Hematopoietic multipotent progenitor cell treated with erythropoietin and hydrocortisone succinate and interleukin-3 and kit ligand, for 6 days (in vitro differentiated cells): ENCODE data around the gene ADNP.

ENCODE experiments used
- DNase-seq: peaks from one replicate; pipeline ENCODE4 v3.0.0-alpha.2; 2015

ADNP gene

DNA sequence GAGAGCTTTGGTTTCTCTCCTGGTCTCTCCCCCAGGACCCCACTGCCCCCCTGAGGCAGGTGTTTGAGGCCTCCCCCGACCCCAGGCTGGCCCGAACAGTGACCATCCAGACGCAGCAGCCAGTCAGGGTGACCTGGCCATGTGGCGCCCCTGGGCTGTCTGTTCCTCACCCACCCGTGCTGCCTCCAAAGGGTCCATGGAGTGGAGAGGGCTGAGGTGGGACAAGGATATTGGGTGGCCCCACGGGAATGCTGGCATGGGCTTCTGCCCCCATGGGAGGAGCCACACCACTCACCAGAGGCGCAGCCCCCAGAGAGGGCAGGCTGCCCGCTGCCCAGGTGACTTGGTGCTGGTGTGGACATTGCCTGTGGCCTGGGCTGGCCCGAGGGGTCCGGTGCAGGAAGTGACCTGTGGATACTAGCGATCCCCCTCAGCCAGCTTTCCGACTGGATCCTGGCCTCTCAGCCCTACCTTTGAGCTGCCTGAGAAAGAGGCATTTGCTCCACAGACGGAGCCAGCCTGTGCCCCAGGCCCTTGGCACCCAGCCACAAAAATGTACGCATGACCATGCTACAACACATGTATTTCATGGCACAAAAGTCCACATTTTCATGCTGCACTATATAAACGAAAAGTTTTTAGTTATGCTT, 85.5 kb downstream of the ADNP start:
- DNase-seq = no peak

- no peak for DNase-seq
Observed at GRCh38 chr20:50844430-50845100, 86.7 kb downstream of the ADNP start.

- DNase-seq = no peak
Observed at GRCh38 chr20:50843331-50844276, 87.6 kb downstream of the ADNP start.

DNA sequence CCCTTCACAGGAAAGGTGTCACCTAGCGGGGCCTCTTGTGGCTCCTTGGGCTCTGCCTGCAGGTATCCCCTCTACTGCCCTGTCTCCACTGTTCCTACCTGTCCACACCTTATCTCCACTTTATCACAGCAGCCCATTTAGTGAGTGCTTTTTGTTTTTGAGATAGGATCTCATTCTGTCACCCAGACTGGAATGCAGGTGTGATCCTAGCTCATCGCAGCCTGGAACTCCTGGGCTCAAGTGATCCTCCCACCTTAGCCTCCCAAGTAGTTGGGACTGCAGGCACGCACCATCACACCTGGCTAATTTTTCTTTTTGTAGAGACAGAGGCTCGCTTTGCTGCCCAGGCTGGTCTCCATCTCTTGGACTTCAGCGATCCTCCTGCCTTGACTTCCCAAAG, 88.4 kb downstream of the ADNP start:
- no peak for DNase-seq
